ENCODE measurements around the gene AP3B1.

The AP3B1 gene

GRCh38 chr5:78293851-78294247 lies 649 bp downstream of the AP3B1 start:
- H3K4me1 ChIP-seq (ENCODE audit: insufficient read depth, low read length): peaks cover 30% of the 10 kb centered on the region
- peak overlapping the region; percentile 86 for H3K27ac ChIP-seq (ENCODE audit: low read length)
- no peaks in the 10 kb centered on the region for H3K36me3 ChIP-seq (ENCODE audit: insufficient read depth, low read length)
- H3K27me3 ChIP-seq (ENCODE audit: insufficient read depth, low read length, poor library complexity): peaks cover 4% of the 10 kb centered on the region
- peak overlapping the region; percentile 80 to 83; a peak in 3 of 4 replicates for H3K4me3 ChIP-seq (ENCODE audit: low read depth in 1 of 2, low read length in 2 of 2)
- no peak for TF ChIP-seq EZH2 (IDR thresholded peaks at IDR 0.05; ENCODE audit: borderline replicate concordance, low read depth, low read length, severe bottlenecking)
- TF ChIP-seq CTCF (IDR thresholded peaks at IDR 0.05; ENCODE audit: borderline replicate concordance, extremely low read depth, low read length, poor library complexity, severe bottlenecking): no peak
- H2AFZ ChIP-seq (ENCODE audit: low read depth, low read length): peak overlapping the region; percentile 96
- peak overlapping the region; percentile 99 for H3K4me2 ChIP-seq (ENCODE audit: insufficient read depth, low read length)
- H4K20me1 ChIP-seq (ENCODE audit: insufficient read depth, low read length): no peaks in the 10 kb centered on the region
- H3K9ac ChIP-seq (ENCODE audit: low read depth, low read length): peak overlapping the region; percentile 86
- no peak for ATAC-seq (ENCODE audit: insufficient read depth, low read depth)
- no peaks in the 10 kb centered on the region for H3K9me3 ChIP-seq (ENCODE audit: insufficient read depth, low read length, severe bottlenecking)
- H3K79me2 ChIP-seq (ENCODE audit: insufficient read depth, low read length): peaks cover 55% of the 10 kb centered on the region
- DNase-seq: no peak

- Histone ChIP-seq H3K36me3 (ENCODE audit: insufficient read depth, low read length) (no peaks in the 10 kb centered on the region), H3K4me1 (ENCODE audit: insufficient read depth, low read length) (peaks cover 30% of the 10 kb centered on the region), H3K4me3 (ENCODE audit: low read depth in 1 of 2, low read length in 2 of 2) (no peak overlapping the region), H3K9me3 (ENCODE audit: insufficient read depth, low read length, severe bottlenecking) (no peaks in the 10 kb centered on the region), H3K9ac (ENCODE audit: low read depth, low read length) (no peak overlapping the region), H3K79me2 (ENCODE audit: insufficient read depth, low read length) (peaks cover 76% of the 10 kb centered on the region), H3K27me3 (ENCODE audit: insufficient read depth, low read length, poor library complexity) (peaks cover 4% of the 10 kb centered on the region), H3K27ac (ENCODE audit: low read length) (no peak overlapping the region), H3K4me2 (ENCODE audit: insufficient read depth, low read length) (peak overlapping the region; percentile 99; the same call in 1 of the 2 replicates), H4K20me1 (ENCODE audit: insufficient read depth, low read length) (no peaks in the 10 kb centered on the region; the same call in 1 of the 2 replicates), H2AFZ (ENCODE audit: low read depth, low read length) (no peak overlapping the region)
- no peak for ATAC-seq (ENCODE audit: insufficient read depth, low read depth)
- no peak for TF ChIP-seq CTCF (IDR thresholded peaks at IDR 0.05; ENCODE audit: borderline replicate concordance, extremely low read depth, low read length, poor library complexity, severe bottlenecking)
- no peak for DNase-seq
Measured at GRCh38 chr5:78291687-78292086, 2.8 kb downstream of the AP3B1 start.

GRCh38 chr5:78289911-78290310 lies 4.6 kb downstream of the AP3B1 start:
- no peak overlapping the region for H3K9ac ChIP-seq (ENCODE audit: low read depth, low read length)
- no peaks in the 10 kb centered on the region for H3K36me3 ChIP-seq (ENCODE audit: insufficient read depth, low read length)
- no peaks in the 10 kb centered on the region for H3K9me3 ChIP-seq (ENCODE audit: insufficient read depth, low read length, severe bottlenecking)
- H3K27me3 ChIP-seq (ENCODE audit: insufficient read depth, low read length, poor library complexity): no peaks in the 10 kb centered on the region
- no peak overlapping the region for H3K4me2 ChIP-seq (ENCODE audit: insufficient read depth, low read length)
- ATAC-seq (ENCODE audit: insufficient read depth, low read depth) (no peak), DNase-seq (no peak)
- TF ChIP-seq CTCF (IDR thresholded peaks at IDR 0.05; ENCODE audit: borderline replicate concordance, extremely low read depth, low read length, poor library complexity, severe bottlenecking) (no peak), EZH2 (IDR thresholded peaks at IDR 0.05; ENCODE audit: borderline replicate concordance, low read depth, low read length, severe bottlenecking) (no peak)
- H2AFZ ChIP-seq (ENCODE audit: low read depth, low read length): no peak overlapping the region
- no peak overlapping the region for H3K4me3 ChIP-seq (ENCODE audit: low read depth in 1 of 2, low read length in 2 of 2)
- no peak overlapping the region for H3K27ac ChIP-seq (ENCODE audit: low read length)
- H3K79me2 ChIP-seq (ENCODE audit: insufficient read depth, low read length): peaks cover 92% of the 10 kb centered on the region
- H3K4me1 ChIP-seq (ENCODE audit: insufficient read depth, low read length): peaks cover 23% of the 10 kb centered on the region
- peaks cover 7% of the 10 kb centered on the region; the same call in 1 of the 2 replicates for H4K20me1 ChIP-seq (ENCODE audit: insufficient read depth, low read length)

- H3K9me3 ChIP-seq (ENCODE audit: insufficient read depth, low read length, severe bottlenecking): no peaks in the 10 kb centered on the region
- peaks cover 14% of the 10 kb centered on the region; the same call in 1 of the 2 replicates for H4K20me1 ChIP-seq (ENCODE audit: insufficient read depth, low read length)
- no peak for TF ChIP-seq CTCF (IDR thresholded peaks at IDR 0.05; ENCODE audit: borderline replicate concordance, extremely low read depth, low read length, poor library complexity, severe bottlenecking)
- H2AFZ ChIP-seq (ENCODE audit: low read depth, low read length): no peak overlapping the region
- ATAC-seq (ENCODE audit: insufficient read depth, low read depth) (no peak), DNase-seq (no peak)
- no peaks in the 10 kb centered on the region for H3K27me3 ChIP-seq (ENCODE audit: insufficient read depth, low read length, poor library complexity)
- H3K4me3 ChIP-seq (ENCODE audit: low read depth in 1 of 2, low read length in 2 of 2): no peak overlapping the region
- no peaks in the 10 kb centered on the region for H3K36me3 ChIP-seq (ENCODE audit: insufficient read depth, low read length)
- H3K9ac ChIP-seq (ENCODE audit: low read depth, low read length): no peak overlapping the region
- peaks cover 94% of the 10 kb centered on the region for H3K79me2 ChIP-seq (ENCODE audit: insufficient read depth, low read length)
- H3K4me1 ChIP-seq (ENCODE audit: insufficient read depth, low read length): peaks cover 16% of the 10 kb centered on the region
- no peak overlapping the region for H3K27ac ChIP-seq (ENCODE audit: low read length)
- H3K4me2 ChIP-seq (ENCODE audit: insufficient read depth, low read length): no peak overlapping the region; the same call in 1 of the 2 replicates
Measured at GRCh38 chr5:78288246-78288645, 6.3 kb downstream of the AP3B1 start.
